Measurements from ENCODE around the gene HLA-F.
A peak's percentile ranks its signal among the peaks of the same experiment; 100 is the strongest.

HLA-F gene

DNA sequence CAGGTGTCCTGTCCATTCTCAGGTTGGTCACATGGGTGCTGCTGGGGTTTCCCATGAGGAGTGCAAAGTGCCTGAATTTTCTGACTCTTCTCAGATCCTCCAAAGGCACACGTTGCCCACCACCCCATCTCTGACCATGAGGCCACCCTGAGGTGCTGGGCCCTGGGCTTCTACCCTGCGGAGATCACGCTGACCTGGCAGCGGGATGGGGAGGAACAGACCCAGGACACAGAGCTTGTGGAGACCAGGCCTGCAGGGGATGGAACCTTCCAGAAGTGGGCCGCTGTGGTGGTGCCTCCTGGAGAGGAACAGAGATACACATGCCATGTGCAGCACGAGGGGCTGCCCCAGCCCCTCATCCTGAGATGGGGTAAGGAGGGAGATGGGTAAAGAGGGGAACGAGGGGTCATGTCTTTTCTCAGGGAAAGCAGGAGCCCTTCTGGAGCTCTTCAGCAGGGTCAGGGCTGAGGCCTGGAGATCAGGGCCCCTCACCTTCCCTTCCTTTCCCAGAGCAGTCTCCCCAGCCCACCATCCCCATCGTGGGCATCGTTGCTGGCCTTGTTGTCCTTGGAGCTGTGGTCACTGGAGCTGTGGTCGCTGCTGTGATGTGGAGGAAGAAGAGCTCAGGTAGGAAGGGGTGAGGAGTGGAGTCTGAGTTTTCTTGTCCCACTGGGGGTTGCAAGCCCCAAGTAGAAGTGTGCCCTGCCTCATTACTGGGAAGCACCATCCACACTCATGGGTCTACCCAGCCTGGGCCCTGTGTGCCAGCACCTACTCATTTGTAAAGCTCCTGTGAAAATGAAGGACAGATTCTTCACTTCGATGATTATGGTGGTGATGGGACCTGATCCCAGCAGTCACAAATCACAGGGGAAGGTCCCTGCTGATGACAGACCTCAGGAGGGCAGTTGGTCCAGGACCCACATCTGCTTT, 2.0 kb downstream of the HLA-F start:
- no peak for DNase-seq

DNA sequence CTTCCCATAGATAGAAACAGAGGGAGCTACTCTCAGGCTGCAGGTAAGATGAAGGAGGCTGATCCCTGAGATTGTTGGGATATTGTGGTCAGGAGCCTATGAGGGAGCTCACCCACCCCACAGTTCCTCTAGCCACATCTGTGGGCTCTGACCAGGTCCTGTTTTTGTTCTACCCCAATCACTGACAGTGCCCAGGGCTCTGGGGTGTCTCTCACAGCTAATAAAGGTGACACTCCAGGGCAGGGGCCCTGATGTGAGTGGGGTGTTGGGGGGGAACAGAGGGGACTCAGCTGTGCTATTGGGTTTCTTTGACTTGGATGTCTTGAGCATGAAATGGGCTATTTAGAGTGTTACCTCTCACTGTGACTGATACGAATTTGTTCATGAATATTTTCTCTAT, 2.8 kb downstream of the HLA-F start:
- no peak for DNase-seq

DNA sequence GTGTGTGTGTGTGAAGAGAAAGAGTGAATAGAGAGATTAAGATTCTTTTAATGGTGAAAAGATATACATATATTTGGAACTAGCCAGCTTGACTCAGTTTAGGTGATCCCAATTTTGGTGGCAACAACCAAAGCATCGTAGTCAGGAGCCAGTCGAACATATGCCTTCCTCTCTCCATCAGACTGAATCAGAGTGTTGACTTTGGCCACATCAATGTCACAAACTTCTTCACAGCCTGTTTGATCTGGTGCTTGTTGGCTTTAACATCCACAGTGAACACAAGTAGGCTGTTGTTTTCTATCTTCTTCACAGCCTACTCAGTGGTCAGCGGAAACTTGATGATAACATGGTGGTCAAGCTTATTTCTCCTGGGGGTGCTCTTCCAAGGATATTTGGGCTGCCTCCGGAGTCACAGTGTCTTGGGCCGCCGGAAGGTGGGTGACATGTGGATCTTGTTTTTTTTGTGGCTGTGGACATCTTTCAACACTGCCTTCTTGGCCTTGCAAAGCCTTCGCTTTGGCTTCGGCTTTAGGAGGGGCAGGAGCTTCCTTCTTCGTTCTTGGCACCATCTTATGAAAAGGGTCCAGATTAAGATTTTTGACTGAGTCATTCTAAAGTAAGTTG, 3.4 kb downstream of the HLA-F start:
- no peak for DNase-seq

DNA sequence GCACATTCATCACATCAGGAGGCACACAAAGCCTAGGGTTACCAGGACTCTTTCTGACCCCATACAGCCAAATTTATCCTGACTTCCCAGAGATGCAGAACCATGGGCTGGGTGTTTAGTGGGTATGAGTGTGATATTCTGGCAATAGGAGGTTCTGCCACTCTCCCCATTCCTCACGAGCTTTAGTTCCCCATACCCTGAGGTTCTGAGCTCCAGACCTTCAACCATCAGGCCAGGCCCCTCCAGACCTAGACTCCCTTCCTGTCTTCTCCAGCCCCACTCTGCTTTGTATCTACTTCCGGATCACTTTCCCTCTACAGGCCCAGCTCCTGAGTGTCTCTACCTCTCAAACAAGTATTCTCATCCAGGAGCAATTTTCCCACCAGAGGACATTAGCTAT, 4.4 kb downstream of the HLA-F start:
- DNase-seq, result no peak

DNA sequence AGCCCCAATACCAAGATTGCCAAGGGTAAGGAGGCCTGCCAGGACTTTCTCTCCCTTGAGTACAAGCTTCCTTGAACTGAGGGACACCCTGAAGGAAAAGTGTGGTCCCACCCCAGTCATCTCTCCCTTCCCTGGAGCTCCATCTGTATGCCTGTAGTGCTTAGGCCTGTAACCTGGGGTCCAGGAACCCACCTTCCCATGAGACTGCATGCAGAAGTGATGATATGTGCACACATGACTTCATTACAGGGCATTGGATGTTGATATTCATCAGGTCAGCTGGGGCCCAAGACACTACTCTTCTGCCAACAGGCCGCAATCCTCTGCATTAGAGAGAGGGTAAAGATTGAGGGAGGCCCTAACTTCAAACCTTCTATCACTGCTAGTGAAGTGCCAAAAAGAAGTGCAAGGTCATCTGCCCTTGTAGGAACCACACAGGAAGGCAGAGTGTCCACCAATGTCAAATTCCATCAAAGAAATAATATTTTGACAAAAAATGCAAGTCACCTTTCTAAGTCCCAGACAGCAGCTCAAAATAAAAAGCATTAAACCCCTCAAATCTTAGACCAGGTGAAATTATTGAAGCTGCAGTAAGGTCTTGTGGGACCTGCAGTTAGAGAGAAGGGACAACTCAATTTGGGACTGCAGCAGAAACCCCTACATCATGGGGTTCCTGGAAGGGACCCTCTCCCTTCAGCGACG, 5.1 kb downstream of the HLA-F start:
- DNase-seq, result no peak

DNA sequence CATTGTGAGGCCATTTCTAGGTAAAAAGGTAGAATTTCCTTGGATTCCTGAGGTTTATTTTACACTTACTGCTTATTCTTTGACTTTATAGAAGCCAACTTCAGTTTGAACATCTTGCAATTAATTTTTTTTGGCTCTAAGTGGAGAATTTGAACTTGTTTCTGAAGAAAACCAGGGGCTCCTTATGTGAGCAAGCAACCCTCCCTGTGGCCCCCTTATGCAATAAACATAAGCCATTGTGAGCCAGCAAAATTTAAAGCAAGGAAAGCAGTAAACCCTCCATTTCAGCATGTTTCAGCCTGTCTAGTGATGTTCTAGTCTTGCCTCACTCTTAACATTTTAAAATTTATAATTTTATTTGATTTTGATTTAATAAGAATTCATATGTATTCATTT, 5.6 kb downstream of the HLA-F start:
- no peak for DNase-seq

DNA sequence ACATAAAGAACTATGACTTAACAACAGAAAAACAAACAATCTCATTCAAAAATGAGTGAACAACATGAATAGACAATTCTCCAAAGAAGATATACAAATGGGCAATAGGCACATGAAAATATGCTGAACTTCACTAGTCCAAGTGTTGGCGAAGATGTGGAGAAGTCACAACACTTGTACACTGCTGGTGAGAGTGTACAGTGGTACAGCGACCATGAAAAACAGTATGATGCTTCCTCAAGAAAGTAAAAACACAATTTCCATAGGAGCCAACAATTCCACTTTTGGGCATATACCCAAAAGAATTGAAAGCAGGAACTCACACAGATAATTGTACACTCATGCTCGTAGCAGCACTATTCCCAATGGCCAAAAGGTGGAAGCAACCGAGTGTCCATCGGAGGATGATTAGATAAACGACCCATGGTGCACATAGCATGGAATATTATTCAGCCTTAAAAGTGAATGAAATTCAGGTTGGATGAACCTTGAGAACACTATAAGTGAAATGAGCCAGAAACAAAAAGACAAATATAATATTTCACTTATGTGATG, 6.6 kb downstream of the HLA-F start:
- DNase-seq, result no peak

DNA sequence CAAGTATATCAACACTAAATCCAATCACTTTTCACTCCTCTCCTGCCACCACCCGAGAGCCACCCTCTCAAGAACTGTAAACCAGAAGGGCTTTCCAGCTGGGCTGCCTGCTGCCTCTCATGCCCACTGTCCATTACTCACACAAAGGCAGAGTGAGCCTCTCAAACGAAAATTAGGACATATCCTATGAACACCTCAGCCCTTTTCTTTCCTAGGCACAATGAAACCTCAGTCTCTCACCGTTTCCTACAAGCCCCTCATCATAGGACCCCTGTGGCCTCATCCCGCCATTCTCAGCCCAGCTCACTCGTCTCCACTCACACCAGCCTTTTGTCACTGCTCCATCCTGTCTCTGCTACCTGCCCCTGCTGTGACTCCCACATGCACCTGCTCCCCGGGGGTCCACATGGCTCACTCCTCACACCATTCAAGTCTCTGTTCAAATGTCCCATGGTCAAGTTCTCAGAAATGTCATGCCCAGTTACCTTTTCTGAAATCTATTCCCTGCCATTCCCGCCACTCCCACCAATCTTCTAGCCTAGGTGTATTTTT, 7.4 kb downstream of the HLA-F start:
- no peak for DNase-seq

DNA sequence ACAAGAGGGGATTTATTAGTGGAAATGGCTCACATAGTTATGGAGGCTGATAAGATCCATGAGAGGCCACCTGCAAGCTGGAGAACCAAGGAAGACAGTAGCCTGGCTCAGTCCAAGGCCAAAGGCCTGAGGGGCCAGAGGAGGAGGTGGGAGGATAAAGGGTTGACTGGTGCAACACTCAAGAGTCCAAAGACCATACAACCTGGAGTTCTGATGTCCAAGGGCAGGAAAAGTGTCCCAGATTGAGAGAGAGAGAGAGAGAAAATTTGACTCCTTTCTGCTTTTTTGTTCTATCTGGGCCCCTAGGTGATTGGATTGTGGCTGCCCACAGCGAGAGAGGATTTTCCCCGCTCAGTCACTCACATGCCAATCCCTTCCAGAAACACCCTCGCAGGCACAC, 8.0 kb downstream of the HLA-F start:
- DNase-seq, result no peak

DNA sequence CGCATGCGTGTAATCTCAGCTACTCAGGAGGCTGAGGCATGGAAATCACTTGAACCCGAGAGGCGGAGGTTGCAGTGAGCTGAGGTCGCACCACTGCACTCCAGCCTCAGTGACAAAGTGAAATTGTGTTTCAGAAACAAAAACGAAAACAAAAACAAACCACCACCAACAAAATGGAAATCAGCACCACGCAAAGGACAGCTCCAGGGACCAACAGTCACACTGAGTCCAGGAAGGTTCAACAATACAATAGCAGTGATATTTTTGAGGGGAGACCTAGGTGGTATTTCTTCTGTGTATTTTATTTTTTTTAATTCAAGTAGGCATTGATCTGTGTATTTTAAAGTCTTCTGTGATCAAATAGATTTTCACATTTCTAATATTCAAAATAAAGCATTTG, 9.8 kb downstream of the HLA-F start:
- DNase-seq, result no peak

DNA sequence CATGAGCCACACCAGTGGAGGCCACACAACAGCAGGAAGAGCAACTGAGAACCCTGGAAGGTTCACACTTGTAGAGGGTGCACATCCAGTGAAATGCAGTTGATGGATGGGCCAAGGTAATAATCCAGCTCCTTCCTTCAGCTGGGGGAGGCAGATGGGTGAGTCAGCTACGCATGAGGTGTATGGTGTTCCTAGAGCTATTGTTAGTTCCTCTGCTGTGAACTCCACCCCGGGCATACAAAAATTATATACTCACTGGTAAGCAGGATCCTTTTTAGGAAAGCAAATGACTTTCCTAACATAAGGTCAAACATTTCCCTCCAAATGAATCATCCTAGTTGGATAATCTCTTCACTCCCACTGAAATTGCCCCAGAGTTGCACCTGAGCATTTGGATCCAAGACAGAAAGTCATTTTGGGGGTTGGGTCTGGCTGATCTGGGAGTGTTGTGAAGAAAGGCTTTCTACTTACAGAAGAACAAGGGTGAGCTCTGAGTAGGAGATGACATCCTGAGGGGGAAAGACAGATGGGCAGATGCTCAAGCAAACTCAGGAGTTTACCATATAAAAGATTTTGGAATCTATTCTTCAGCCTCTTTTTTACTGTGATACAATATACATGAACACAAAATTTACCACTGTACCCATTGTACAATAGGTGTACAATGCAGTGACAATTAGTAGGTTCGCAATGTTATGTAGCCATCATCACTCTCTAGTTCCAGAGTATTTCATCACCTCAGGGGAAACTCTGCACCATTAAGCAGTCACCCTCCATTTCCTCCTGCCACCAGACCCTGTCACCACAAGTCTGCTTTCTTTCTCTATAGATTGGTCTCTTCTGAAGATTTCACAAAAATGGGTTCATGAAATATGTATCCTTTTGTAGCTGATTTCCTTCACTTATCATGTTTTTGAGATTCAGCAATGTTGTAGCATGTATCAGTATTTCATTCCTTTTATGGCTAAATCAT, 11.1 kb downstream of the HLA-F start:
- DNase-seq, result no peak

DNA sequence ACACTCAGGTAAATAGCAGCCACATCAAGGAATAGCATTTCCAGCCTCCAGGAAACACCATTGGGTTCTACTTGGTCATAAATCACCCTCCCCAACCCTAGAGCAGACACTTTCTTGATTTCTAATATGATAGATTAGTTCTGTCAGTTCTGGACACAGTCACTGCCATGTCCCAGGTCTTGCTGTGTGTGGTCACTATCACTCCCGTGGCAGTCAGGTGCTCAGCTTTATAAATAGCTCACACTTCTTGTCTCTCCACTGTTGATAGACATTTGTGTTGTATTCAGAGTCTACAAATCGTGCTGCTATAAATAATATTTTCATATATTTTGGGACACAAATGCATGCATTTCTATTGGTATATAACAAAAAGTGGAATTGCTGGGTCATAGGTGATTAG, 13.3 kb downstream of the HLA-F start:
- DNase-seq, result no peak

DNA sequence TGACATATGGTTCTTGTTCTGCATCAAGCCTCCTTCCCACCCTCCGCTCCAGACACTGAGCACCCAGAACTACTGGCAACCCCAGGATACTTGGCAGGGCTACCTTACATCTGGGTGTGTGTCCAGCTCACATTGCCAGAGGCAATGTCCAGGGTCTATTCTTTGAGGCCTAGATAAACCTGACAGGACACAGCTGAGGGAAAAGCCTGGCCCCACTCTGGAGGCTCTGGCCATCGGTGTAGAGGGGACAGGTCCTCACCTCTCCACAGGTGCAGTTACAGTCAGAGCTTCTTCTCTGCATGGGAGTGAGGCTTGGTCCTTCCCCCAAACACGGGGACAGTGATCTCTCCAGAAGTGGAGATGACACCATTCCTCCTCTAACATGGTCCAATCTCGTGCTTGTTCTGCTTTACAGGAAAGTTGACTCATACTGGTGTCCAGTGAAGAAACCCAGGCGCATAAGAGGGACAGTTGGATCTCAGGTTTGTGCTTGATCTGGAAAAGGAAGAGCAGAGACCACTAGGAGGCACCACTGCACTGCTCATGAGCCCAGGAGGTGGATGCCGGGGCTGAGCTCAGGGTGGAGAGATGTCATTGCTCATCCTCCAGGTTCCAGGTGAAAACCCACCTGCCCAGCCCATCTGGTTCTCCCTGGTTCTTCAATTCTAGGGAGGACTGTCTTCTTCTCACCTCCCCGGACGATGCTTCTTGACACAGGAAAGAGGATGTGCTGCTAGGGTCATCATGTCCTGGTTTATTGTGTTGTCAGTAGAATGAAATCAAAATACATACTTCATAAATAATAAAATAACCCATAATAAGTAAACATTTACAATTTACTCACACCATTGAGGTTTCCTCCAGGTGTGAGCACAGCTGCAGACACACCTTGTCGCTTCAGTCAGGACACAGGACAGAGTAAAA, 14.7 kb downstream of the HLA-F start:
- peak; percentile 36 to 72 for DNase-seq

DNA sequence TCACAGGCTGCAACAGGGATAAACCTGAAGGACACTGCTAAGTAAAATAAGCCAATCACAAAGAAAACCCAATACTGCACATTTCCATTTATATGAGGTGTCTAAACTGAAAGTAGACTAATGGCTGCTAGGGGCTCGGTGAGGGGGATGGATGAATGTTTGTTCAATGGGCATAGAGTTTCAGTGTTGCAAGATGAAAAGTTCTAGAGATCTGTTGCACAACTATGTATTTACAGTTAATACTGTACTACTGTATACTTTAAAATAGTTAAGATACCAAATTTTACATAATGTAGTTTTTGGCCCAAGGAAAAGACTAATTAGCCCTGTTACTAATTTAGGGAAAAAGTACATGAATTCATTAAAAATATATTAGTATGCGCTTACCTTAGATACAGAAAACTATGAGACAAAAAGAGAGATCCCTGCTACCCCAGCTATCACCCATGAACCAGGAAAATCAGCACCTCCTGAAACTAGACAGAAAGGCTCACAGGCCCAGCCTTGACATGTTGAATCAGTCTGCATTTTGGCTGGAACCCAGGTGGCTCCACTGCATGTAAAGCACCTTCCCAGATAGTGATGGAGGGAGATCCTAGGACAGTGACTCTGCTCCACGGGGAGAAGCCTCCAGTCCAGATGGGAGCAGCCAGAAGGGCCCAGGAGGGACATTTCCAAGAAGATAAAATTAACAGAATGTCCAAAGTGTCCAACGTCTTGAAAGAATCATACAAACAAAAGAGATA, 16.1 kb downstream of the HLA-F start:
- DNase-seq, result no peak

DNA sequence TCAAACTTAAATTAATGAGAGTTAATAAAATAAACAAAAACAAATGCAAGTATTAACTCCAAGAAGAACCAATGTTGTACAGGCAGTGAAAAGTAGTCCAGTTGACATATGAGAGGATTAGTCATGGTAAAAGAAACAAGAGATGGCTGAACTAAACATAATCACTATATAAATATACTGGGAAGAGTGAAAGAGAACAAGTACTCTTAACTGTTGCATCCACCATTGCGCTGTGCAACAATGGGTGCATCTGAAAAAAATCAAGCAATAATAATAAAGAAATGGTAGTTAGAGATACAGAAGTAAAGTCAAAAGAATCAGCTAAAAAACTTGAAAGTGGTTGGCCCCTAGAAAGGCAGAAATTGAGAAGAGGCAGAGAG, 16.6 kb downstream of the HLA-F start:
- DNase-seq, result no peak

DNA sequence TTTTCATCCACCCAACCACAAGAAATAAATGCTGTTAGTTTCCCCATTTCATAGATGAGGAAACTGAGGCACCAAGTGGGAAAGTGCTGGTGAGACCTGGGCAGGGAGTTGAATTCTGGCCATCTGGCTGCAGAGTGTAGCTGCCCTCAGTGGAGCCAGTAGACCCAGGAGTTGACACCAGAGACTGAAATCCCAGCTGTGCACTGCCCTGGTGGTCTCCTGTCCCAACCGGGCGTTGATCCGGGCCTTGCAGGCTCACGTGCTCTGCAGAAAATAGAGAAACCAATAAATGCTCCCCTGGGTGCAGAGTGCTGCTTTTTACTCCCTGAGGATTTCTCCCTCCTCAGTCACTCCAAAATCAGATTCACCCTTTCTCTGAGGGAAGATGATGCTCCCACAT, 18.4 kb downstream of the HLA-F start:
- DNase-seq, result no peak

DNA sequence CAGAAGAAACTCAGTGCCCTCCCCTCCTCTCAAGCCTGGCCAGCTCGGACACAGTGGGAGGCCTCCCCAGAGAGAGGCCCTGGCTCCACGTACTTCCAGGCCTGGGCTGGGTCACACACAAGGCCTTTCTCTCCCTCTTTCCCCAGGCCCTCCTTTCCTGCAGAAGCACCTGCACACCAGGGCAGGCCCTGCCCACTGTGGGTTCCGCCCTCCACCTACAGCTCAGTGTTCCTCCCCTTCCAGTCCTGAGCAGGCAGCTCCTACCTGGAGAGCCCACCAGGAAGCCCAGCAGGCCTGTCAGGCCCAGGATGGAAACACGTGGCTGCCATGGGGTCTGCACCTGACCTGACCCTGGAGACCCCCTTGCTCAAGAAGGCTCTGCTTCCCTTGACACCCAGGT, 18.9 kb downstream of the HLA-F start:
- no peak for DNase-seq

DNA sequence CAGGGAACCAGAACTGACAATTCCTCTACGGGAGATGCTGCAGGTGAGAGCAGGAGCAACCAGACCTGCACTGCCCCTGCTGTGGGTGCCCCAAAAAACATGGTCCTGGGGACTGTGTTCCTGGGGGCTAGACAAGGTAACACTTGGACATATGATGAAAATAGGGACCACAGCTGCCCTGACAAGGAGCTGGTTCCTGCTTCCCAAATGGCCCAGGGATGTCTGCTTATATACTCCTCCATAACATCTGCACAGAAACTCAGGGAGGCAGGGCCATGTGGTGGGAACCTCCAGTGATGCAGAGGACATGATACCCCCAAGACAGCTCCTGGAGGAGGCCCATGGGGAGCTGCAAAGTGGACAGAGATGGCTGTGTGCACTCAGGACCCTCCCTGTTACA, 19.8 kb downstream of the HLA-F start:
- no peak for DNase-seq

DNA sequence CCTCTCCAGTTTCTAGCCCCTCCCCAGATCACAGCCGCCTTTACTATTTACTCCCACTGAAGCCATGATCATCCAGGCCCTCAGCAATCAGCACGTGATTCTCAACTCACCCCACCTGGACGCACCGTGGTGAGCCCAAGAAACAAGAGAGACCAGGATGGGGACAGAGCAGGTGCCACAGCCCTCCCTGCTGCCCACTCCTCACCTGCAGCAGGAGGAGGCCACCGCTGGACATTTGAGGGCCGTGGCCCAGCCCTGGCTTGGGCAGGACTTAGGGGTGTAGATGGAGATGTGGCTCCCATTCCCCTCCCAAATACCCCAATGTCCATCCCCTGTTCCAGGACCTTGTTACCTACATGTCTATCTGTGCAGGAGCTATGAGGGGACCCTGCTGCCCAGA, 20.3 kb downstream of the HLA-F start:
- DNase-seq, result no peak

DNA sequence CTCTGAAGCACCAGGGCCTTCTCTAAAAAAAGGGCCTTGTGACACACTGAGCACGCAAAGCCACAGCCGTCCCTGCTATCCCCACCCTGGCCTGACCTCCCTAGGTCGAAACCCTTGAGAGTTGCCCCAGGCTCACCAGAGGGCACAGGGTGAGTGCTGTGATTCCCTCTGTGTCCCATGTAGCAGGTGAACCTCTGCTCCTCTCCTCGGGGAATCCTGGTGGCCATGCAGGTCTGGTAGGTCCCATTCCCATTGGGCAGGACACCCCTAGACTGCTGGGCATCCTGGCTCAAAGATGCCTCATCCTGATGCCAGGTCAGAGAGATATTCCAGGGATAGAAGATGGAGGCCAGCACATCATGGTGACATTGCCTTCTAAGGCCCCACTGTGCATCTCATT, 20.9 kb downstream of the HLA-F start:
- DNase-seq, result no peak
